ENCODE results near the gene ATXN1.
A peak's percentile ranks its signal among the peaks of the same experiment; 100 is the strongest.
"Not testable (repeated sequence)": the region's sequence is repeated elsewhere in the genome, so short reads cannot be mapped to it uniquely, and the experiment has no call there.

The ATXN1 gene

GRCh38 chr6:16760516-16761470, at the start of gene ATXN1:
TSS of gene ATXN1 (minus strand) at chr6:16761460.
- DNase-seq = peak; percentile 68

- no peak for DNase-seq
These were observed 49.2 kb upstream of the ATXN1 start for GRCh38 chr6:16810411-16810810.

GRCh38 chr6:16809753-16810358, 48.6 kb upstream of the ATXN1 start:
- no peak for DNase-seq

GRCh38 chr6:16807956-16808355, 46.7 kb upstream of the ATXN1 start:
- no peak for DNase-seq

GRCh38 chr6:16806363-16806762, 45.1 kb upstream of the ATXN1 start:
- DNase-seq = no peak

GRCh38 chr6:16805243-16805950, 44.1 kb upstream of the ATXN1 start:
- DNase-seq = no peak

GRCh38 chr6:16804546-16805242, 43.4 kb upstream of the ATXN1 start:
- DNase-seq = no peak

GRCh38 chr6:16803294-16804200, 42.3 kb upstream of the ATXN1 start:
- no peak for DNase-seq

GRCh38 chr6:16802071-16802470, 40.8 kb upstream of the ATXN1 start:
- no peak for DNase-seq

- DNase-seq = no peak
These were observed 39.7 kb upstream of the ATXN1 start for GRCh38 chr6:16800942-16801341.

- DNase-seq = no peak
These were observed 39.1 kb upstream of the ATXN1 start for GRCh38 chr6:16800341-16800740.

GRCh38 chr6:16799279-16800193, 38.3 kb upstream of the ATXN1 start:
- DNase-seq = no peak

- no peak for DNase-seq
These were observed 32.7 kb upstream of the ATXN1 start for GRCh38 chr6:16793828-16794412.

- DNase-seq = no peak
These were observed 28.2 kb upstream of the ATXN1 start for GRCh38 chr6:16789329-16790038.

GRCh38 chr6:16787128-16787682, 25.9 kb upstream of the ATXN1 start:
- DNase-seq = no peak

- no peak for DNase-seq
These were observed 24.2 kb upstream of the ATXN1 start for GRCh38 chr6:16785496-16785895.

GRCh38 chr6:16784957-16785356, 23.7 kb upstream of the ATXN1 start:
- DNase-seq = not testable (repeated sequence)

GRCh38 chr6:16783952-16784565, 22.8 kb upstream of the ATXN1 start:
- DNase-seq = no peak

- no peak for DNase-seq
These were observed 22.2 kb upstream of the ATXN1 start for GRCh38 chr6:16783509-16783908.
